Loucy (cell line): ENCODE measurements around the gene C6orf52.

Experiments used
- EZH2phosphoT487 ChIP-seq: fragments of 200-600 bp; IDR thresholded peaks from 2 replicates; pipeline ENCODE4 v1.6.1; 2018; ENCODE audit warnings: antibody characterized with exemption, mild to moderate bottlenecking, moderate library complexity, borderline replicate concordance
- TF ChIP-seq, protein P1 (sequence below): fragments of 200-600 bp; sonication (generic); conservative IDR thresholded peaks from 2 replicates; pipeline ENCODE4 v1.5.1; 2014; ENCODE audit warnings: mild to moderate bottlenecking, antibody characterized with exemption, low read length

DNA sequence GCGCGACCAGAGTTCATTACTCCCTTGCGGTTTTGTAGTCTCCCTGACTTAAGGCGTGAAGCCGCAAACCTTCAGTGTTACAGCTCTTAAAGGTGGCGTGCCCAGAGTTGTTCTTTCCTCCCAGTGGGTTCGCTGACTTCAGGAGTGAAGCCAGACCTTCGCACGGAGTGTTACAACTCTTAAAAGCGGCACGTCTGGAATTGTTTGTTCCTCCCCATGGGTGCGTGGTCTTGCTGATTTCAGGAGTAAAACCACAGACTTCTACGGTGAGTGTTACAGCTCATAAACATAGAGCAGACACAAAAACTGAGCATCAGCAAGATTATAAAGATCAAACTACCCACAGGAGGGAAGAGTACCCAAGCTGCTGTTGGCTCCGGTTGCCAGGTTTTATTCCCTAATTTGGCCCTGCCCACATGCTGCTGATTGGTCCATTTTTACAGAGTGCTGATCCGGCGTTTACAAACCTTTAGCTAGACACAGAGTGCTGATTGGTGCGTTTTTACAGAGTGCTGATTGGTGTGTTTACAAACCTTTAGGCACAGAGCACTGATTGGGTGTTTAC is 38.8 kb upstream of the C6orf52 start:
- TF ChIP-seq, protein P1, sequence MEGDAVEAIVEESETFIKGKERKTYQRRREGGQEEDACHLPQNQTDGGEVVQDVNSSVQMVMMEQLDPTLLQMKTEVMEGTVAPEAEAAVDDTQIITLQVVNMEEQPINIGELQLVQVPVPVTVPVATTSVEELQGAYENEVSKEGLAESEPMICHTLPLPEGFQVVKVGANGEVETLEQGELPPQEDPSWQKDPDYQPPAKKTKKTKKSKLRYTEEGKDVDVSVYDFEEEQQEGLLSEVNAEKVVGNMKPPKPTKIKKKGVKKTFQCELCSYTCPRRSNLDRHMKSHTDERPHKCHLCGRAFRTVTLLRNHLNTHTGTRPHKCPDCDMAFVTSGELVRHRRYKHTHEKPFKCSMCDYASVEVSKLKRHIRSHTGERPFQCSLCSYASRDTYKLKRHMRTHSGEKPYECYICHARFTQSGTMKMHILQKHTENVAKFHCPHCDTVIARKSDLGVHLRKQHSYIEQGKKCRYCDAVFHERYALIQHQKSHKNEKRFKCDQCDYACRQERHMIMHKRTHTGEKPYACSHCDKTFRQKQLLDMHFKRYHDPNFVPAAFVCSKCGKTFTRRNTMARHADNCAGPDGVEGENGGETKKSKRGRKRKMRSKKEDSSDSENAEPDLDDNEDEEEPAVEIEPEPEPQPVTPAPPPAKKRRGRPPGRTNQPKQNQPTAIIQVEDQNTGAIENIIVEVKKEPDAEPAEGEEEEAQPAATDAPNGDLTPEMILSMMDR, result no peak
- TF ChIP-seq EZH2phosphoT487, result no peak
